Fibroblast of the aortic adventitia (primary cell): ENCODE measurements around the gene ANGPTL2. TPM values are rescaled to one million over a fixed set of nuclear protein-coding genes. Genes with fewer than 3 reads are reported as not detected.
A peak's percentile ranks its signal among the peaks of the same experiment; 100 is the strongest.
"Not testable (repeated sequence)": the region's sequence is repeated elsewhere in the genome, so short reads cannot be mapped to it uniquely, and the experiment has no call there.

Experiments
- DNase-seq: peaks from one replicate; pipeline ENCODE4 v3.0.0-alpha.2; 2010; ENCODE audit warnings: low read depth
- H3K4me3 ChIP-seq: 2 replicates; pipeline ENCODE4 v1.5.1; 2011; ENCODE audit warnings: low read depth, mild to moderate bottlenecking, control low read depth, low read length, moderate library complexity
- total RNA-seq: library from RNA; depleted of rRNA; stranded (reverse); fragments of >200 nt; gene quantifications from 2 replicates; pipeline ENCODE4 v1.2.3, GENCODE V29; 2012; ENCODE audit warnings: low replicate concordance
- TF ChIP-seq, protein P1 (sequence below): IDR thresholded peaks from 2 replicates; pipeline ENCODE4 v1.5.1; 2011; ENCODE audit warnings: mild to moderate bottlenecking, low read length, control low read depth, inconsistent platforms; ENCODE audit not compliant: insufficient read depth

Gene ANGPTL2, protein sequence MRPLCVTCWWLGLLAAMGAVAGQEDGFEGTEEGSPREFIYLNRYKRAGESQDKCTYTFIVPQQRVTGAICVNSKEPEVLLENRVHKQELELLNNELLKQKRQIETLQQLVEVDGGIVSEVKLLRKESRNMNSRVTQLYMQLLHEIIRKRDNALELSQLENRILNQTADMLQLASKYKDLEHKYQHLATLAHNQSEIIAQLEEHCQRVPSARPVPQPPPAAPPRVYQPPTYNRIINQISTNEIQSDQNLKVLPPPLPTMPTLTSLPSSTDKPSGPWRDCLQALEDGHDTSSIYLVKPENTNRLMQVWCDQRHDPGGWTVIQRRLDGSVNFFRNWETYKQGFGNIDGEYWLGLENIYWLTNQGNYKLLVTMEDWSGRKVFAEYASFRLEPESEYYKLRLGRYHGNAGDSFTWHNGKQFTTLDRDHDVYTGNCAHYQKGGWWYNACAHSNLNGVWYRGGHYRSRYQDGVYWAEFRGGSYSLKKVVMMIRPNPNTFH
- total RNA-seq = 41.0 and 47.5 TPM in 2 replicates

DNA sequence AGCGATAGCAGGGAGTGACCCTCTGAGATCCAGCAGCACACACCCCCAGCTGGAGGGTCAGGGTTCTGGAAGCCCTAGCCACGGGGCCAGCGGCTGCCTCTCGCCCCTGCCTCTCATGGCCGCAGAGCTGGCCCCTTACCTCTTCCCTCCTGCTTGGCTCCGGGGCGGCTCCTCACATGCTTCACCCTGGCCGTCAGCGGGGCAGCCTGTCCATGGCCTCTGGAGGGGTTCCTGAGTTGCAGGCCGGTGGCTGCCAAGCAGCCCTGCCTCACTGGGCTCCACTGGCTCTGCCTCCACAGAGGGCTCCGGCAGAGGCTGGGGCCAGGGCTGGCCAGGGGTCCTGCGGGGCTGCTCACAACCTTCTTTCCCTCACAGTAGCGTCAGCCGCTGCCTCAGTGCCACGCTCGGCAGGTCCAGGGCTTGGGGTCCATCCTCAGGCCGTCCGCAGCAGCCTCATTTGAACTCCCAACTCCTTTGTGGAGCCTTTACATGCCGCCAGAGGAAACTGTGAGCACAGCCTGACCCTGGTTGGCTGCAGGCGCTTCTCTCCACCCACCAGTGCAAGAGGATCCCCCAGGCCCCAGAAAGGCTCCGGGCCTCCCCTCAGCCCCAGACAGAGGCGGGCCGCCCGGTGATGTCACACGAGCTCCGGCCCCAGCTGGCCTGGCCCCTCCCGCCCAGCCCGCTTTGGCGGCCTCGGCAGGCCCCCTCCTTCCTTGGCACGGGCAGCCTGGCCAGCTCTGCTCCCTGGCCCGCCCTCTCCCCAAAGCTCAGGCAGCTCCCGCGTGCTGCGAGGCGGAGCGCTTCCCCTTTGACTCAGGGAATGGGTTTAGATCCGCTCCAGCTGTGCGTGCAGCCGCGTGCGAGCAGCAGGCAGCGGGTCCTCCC, at the start of gene ANGPTL2:
Gene ANGPTL2 (minus strand): TSS at position 460 of the 888 bp plus-strand sequence. CDS start 13,904 bp downstream, outside the sequence.
- DNase-seq = peak; percentile 94
- TF ChIP-seq, protein P1, sequence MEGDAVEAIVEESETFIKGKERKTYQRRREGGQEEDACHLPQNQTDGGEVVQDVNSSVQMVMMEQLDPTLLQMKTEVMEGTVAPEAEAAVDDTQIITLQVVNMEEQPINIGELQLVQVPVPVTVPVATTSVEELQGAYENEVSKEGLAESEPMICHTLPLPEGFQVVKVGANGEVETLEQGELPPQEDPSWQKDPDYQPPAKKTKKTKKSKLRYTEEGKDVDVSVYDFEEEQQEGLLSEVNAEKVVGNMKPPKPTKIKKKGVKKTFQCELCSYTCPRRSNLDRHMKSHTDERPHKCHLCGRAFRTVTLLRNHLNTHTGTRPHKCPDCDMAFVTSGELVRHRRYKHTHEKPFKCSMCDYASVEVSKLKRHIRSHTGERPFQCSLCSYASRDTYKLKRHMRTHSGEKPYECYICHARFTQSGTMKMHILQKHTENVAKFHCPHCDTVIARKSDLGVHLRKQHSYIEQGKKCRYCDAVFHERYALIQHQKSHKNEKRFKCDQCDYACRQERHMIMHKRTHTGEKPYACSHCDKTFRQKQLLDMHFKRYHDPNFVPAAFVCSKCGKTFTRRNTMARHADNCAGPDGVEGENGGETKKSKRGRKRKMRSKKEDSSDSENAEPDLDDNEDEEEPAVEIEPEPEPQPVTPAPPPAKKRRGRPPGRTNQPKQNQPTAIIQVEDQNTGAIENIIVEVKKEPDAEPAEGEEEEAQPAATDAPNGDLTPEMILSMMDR = peak; percentile 22

DNA sequence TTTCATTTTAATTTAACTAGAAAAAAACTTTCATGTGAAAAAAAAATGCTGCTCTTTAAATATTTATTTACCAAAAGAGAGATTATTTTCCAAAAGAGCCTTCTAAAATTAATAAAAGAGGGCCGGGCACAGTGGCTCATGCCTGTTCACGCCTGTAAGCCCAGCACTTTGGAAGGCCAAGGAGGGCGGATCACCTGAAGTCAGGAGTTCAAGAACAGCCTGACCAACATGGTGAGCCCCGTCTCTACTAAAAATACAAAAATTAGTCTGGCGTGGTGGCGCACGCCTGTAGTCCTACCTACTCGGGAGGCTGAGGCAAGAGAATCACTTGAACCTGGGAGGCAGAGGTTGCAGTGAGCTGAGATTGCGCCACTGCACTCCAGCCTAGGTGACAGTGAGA, 48.9 kb upstream of the ANGPTL2 start:
- not testable (repeated sequence) for H3K4me3 ChIP-seq, DNase-seq

More for the DNA sequence above, at the start of gene ANGPTL2:
- H3K4me3 ChIP-seq = peak within 1 kb of the TSS; percentile 86

DNA sequence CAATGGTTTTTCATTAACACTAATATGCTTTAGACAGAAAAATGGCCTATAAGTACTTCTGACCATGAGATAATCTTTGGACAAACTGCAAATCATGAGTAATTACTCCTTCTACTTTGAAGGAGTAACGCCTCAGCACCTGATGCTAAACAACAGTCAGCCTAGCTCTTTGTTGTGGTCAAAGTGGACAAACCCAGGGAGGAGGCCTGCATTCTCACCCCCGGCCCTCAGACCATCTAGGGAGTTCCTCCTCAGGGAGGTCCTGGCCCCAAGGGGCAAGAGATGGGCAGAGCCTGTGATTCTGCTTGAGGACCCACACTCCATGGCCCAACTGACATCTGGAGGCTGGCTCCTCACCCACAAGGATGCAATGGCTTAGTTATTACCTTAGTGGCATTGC, 48.2 kb upstream of the ANGPTL2 start:
- no peak overlapping the region for H3K4me3 ChIP-seq
- TF ChIP-seq, protein P1 = no peak
- DNase-seq = no peak

DNA sequence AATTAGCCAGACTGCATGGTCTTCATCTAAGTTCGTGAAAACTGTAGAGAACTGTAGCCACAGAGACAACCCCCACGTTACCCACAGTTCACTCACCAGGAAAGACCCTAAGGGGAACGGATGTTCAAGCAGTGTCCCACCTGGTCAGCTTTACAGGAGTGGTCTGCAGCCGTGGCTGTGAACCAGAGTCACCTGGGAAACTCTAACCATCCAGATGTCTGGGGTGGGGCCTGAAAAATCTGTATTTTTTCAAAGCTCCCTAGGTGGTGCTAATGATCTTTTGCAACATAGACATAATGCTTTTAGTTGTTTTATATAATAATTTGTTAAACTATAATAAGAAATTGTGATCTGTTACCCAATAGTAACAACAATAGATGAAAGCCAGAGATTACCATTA, 47.7 kb upstream of the ANGPTL2 start:
- no peak for DNase-seq
- H3K4me3 ChIP-seq = no peak overlapping the region
- TF ChIP-seq, protein P1 = peak; percentile 5

DNA sequence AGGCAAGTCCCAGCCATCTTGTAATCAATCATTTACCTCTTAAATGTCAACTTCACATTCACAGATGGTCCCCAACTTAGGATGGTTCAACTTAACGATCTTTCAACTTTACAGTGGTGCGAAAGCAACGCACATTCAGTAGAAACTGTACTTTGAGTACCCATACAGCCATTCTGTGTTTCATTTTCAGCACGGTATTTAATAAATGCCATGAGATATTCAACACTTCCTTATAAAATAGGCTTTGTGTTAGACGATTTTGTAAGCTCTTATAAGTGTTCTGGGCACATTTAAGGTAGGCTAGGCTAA, 47.1 kb upstream of the ANGPTL2 start:
- no peak overlapping the region for H3K4me3 ChIP-seq
- no peak for DNase-seq
- TF ChIP-seq, protein P1 = no peak

DNA sequence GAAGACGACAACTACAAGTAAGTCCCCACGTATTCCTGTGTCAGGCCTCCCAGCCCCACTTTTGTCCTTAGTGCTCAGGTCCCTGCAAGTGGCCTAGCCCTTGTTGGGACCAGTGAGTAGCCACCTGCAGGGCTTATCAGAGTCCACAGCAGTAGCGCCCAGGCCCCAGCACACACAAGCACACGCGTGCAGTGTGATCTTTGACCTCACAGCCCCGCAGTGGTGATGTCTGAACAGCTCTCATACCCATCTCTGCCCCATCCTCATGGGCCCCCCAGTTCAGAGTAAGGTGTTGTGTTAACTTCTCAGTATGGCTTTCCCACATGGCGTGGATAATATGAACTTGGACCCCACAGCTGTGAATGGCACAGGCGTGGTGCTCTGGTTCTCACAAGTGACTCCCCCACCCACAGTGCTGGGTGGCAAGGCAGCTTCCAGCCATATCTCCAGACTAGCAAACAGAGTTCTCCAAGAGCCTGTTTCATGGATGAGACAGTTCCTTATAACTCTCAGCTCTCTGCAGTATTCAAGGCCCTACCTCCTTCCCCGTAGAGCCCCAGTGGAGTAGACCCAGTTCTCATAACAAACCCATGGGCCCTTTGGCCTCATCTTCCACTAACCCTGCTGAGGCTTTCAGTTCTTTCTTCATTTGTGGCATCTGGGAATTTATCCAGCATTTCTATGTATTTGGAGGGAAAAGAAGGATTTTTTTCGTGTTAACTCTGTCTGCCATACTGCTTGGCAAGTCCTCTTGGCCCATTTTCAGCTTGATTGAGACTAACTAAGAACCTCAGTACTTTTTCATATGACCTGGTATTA, 46.5 kb upstream of the ANGPTL2 start:
- TF ChIP-seq, protein P1 = no peak
- H3K4me3 ChIP-seq = no peak overlapping the region
- DNase-seq = no peak
